ENCODE measurements around the gene TNS3.

- TF ChIP-seq POLR2A (IDR thresholded peaks at IDR 0.05) (no peak), CTCF (IDR thresholded peaks at IDR 0.05) (no peak)
Observed at GRCh38 chr7:47225387-47226131, 356.4 kb downstream of the TNS3 start.
